Purkinje cell (primary cell): ENCODE measurements around the gene FOXRED1. TPM values are rescaled to one million over a fixed set of nuclear protein-coding genes. Genes with fewer than 3 reads are reported as not detected.

ENCODE experiments used
- polyA plus RNA-seq: library from polyadenylated mRNA; unstranded; fragments of >200 nt; fragmentation: Nextera tagmentation; gene quantifications from 2 replicates; pipeline ENCODE4 v1.2.1, GENCODE V29; 2014

The FOXRED1 gene
- polyA plus RNA-seq = 19.4 and 23.0 TPM in 2 replicates

DNA sequence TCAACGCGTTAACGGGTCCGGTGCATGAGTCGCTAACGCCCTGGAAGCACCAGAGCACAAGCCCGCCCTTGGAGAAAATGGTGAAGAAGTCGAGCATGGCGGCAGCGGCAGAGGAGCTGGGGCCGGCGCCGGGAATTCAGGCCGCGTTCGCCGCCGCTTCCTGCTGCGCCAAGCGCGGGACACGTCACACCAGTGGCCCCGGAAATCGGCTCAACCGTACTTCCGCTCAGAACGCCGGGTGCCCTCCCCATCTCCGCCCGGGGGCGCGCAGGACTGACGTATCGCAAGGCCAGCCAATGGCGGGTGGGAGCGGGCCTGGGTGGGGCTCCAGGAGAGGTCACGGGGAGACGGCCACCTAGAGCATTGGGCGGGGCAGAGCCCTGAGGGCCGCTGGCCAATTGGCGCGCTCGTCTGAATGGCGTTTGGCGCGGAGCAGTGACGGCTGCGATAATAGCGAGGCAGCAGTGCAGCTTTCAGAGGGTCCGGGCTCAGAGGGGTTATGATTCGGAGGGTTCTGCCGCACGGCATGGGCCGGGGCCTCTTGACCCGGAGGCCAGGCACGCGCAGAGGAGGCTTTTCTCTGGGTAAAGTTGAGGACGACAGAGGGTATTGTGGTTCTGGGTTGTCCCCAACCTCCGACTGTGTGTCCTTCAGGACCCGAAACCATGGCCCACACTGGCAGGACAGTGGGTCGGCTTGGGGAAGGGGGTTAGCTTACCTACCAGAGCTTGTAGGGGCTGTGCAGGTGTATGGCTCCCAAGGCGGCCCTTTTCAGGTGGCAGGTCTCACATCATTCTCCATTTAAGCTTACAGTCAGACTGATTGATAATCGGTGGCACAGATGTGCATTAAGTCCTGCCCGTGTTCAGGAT, at the start of gene FOXRED1, which contains the start of gene SRPRA:
Gene FOXRED1 (plus strand): TSS at position 447 of the 872 bp plus-strand sequence. CDS start 53 bp downstream, at position 500.
Gene SRPRA (minus strand): TSS at position 188 of the 872 bp plus-strand sequence. CDS start 91 bp downstream, at position 97.

DNA sequence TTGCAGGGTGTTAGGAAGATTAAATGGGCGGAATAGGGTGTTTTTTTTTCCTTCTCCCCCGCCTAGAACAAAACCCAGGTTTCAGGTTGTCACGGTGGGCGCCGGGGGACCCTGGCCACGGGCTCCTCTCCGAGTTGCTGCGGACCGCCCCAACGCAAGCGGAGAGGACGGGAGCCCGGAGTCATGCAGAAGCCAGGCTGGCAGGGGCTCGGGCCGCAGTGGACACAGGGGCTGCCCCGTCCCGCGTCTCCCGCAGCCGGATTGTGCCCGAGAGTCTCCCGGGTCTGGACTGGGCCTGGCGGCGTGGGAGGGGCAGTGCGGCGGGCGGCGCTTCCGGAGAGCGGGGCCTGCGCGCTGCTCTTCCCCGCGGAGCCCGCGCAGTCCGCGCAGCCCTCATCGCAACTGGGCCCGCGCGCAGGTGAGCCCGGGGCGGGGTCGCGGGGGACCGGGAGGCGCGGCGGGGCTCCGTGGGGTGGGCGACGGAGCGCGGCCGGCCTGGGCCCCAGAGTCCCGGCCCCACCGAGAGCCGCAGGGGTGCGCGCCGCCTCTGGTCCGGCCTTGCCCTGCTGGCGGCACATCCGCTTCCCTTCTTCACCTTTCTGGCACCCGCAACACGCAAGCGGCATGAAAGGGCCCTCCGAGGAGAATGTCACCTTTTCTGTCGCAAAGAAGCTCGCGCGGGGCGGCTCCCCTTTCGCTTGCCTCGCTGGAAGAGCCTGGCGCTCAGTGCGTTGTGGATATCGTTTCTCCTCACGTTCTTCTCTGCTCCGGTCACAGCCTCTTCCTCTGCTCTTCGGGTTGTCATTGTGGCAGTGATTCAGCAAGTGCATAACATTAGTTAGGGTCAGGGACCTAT, 14.0 kb downstream of the FOXRED1 start, which contains the start of gene TIRAP:
Gene TIRAP (plus strand): TSS at position 358 of the 856 bp plus-strand sequence. CDS start 7,802 bp downstream, outside the sequence.

DNA sequence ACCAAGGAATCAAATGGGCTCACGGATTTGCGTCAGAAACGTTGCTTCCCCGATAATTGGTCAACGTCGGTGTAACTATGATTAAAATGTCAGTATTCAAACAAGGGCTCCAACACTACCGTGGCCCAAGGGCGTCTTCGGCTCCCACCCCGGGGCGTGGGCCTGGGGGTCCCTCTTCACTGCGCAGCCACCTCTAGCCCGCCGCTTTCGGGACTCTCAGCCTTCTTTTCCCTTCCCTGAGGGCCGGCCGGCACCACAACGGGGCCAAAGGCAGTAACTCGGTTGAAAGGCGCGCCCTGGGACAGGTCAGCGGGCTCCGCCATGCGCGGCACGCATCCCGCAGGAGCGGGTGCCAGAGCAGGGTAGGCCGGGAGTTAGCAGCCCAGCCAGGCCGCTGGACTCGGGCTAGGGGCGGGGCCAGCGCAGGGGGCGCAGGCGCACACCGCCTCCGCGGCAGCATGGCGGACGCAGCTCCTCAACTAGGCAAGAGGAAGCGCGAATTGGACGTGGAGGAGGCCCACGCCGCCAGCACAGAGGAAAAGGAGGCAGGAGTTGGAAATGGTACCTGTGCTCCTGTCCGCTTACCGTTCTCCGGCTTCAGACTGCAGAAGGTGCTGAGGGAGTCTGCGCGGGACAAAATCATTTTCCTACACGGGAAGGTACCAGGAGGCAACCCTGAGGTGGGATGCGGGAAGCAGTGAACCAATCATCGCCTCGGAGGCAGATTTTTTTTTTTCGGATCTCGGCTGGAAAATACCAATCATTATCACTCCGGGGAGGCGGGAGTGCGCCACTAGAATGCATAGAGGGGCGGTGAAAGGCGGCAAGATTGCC, 34.9 kb downstream of the FOXRED1 start, which contains the start of gene DCPS:
Gene DCPS (plus strand): TSS at position 438 of the 834 bp plus-strand sequence. CDS start 21 bp downstream, at position 459.

Other genes starting within 250 kb of the FOXRED1 start
- 0.55 and 2.4 TPM in 2 replicates for gene CDON, start 206.3 kb upstream of the FOXRED1 start, polyA plus RNA-seq
- 10.3 and 12.9 TPM in 2 replicates for gene RPUSD4, start 57.5 kb upstream of the FOXRED1 start, polyA plus RNA-seq
- 40.1 and 45.3 TPM in 2 replicates for gene FAM118B, start 57.4 kb upstream of the FOXRED1 start, polyA plus RNA-seq
- 48.2 and 48.5 TPM in 2 replicates for gene SRPRA, start 259 bp upstream of the FOXRED1 start, polyA plus RNA-seq
- 0.59 and 1.5 TPM in 2 replicates for gene TIRAP, start 13.9 kb downstream of the FOXRED1 start, polyA plus RNA-seq
- 2.2 and 7.1 TPM in 2 replicates for gene DCPS, start 34.9 kb downstream of the FOXRED1 start, polyA plus RNA-seq
- 0.38 TPM in 1 of 2 replicates, not detected in the other for gene ST3GAL4, start 86.5 kb downstream of the FOXRED1 start, polyA plus RNA-seq